Keratinocyte (primary cell): ENCODE results near the gene CTNNA2.

Experiments
- EZH2 ChIP-seq: IDR thresholded peaks from one replicate; pipeline ENCODE4 v1.6.1; 2012; ENCODE audit warnings: inconsistent platforms, mild to moderate bottlenecking, low read length, moderate library complexity
- TF ChIP-seq, protein P1 (sequence below), 3 experiments: IDR thresholded peaks in 1 of 3; conservative IDR thresholded peaks in 1 of 3; optimal IDR thresholded peaks in 1 of 3; 2 replicates in 2 of 3; 3 replicates in 1 of 3; pipeline versions ENCODE3 to v1.5.1; 2011; ENCODE audit warnings: low read length in 3 of 3, mild to moderate bottlenecking in 3 of 3, moderate library complexity in 2 of 3, control low read depth in 1 of 3, inconsistent platforms in 1 of 3; ENCODE audit not compliant: insufficient read depth in 2 of 3; ENCODE audit errors: extremely low read depth in 1 of 3

DNA sequence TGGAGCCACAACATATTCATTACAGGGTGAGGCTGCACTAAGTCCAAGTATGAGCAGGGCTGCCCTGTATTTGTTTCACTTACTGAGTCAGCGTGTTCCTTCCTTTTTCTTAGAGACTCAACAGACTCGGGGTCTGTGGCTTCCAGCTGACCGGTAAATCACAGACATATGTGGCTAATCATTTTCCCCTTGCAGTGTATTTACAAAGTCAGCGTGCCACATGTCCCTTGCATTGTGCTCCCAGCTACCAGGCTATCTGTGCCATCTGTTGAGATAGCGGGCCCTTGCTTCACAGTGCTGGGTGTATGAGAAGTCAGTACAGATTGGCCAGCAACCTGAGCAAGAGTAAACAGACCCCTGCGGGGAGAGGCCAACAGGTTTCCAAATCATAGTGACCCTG, 537.4 kb downstream of the CTNNA2 start:
- no peak for TF ChIP-seq EZH2
- TF ChIP-seq, protein P1, sequence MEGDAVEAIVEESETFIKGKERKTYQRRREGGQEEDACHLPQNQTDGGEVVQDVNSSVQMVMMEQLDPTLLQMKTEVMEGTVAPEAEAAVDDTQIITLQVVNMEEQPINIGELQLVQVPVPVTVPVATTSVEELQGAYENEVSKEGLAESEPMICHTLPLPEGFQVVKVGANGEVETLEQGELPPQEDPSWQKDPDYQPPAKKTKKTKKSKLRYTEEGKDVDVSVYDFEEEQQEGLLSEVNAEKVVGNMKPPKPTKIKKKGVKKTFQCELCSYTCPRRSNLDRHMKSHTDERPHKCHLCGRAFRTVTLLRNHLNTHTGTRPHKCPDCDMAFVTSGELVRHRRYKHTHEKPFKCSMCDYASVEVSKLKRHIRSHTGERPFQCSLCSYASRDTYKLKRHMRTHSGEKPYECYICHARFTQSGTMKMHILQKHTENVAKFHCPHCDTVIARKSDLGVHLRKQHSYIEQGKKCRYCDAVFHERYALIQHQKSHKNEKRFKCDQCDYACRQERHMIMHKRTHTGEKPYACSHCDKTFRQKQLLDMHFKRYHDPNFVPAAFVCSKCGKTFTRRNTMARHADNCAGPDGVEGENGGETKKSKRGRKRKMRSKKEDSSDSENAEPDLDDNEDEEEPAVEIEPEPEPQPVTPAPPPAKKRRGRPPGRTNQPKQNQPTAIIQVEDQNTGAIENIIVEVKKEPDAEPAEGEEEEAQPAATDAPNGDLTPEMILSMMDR (optimal IDR thresholded peaks at IDR 0.05 in 1 of 3, IDR thresholded peaks at IDR 0.05 in 1 of 3, conservative IDR thresholded peaks at IDR 0.05 in 1 of 3; ENCODE audit: extremely low read depth in 1 of 3, insufficient read depth in 2 of 3, low read length in 3 of 3): no peak
